ENCODE measurements around the gene NRTN. TPM values are rescaled to one million over a fixed set of nuclear protein-coding genes. Genes with fewer than 3 reads are reported as not detected.

Gene NRTN
- total RNA-seq, 1 experiment from 2014 or later: 4.6 TPM

DNA sequence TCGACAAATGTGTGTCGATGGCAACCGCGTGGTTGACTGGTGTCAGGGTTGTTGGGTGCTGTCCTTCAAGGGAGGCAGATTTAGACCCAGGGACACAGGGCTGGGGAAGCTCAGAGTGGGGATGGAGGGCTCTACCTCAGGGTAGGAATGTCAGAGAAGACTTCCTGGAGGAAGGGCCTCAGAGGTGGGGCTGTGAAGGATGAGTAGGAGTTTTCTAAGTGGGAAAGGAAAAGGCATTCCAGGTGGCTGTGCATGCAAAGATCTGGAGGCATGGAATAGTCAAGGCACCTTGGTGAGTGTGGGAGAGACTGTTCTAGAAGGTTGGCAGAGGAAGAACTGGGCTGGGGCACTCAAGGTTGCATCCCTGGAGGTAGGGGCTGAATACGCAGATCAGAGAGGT lies 2.0 kb downstream of the NRTN start:
- H4K91ac ChIP-seq (ENCODE audit: insufficient read length, low read depth, low read length): no peak overlapping the region
- H3K9ac ChIP-seq (ENCODE audit: extremely low read depth, insufficient read length, low read length): no peak overlapping the region
- peaks cover 14 to 28% of the 10 kb centered on the region in 2 experiments for H3K4me1 Mint-ChIP-seq
- H4K5ac ChIP-seq (ENCODE audit: insufficient read length, low read depth, low read length): no peak overlapping the region
- H3K14ac ChIP-seq (ENCODE audit: insufficient read depth, low read length): no peak overlapping the region; the same call in 1 of the 2 replicates
- H2AFZ ChIP-seq (ENCODE audit: low read length): no peak overlapping the region
- H2BK5ac ChIP-seq (ENCODE audit: insufficient read length, low read length): no peak overlapping the region
- TF ChIP-seq, protein P1, sequence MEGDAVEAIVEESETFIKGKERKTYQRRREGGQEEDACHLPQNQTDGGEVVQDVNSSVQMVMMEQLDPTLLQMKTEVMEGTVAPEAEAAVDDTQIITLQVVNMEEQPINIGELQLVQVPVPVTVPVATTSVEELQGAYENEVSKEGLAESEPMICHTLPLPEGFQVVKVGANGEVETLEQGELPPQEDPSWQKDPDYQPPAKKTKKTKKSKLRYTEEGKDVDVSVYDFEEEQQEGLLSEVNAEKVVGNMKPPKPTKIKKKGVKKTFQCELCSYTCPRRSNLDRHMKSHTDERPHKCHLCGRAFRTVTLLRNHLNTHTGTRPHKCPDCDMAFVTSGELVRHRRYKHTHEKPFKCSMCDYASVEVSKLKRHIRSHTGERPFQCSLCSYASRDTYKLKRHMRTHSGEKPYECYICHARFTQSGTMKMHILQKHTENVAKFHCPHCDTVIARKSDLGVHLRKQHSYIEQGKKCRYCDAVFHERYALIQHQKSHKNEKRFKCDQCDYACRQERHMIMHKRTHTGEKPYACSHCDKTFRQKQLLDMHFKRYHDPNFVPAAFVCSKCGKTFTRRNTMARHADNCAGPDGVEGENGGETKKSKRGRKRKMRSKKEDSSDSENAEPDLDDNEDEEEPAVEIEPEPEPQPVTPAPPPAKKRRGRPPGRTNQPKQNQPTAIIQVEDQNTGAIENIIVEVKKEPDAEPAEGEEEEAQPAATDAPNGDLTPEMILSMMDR (conservative IDR thresholded peaks at IDR 0.05): no peak
- no peaks in the 10 kb centered on the region for H3K9me3 ChIP-seq (ENCODE audit: control insufficient read depth, low read depth, low read length)
- no peak overlapping the region for H3K27ac Mint-ChIP-seq
- no peaks in the 10 kb centered on the region; the same call in 1 of the 2 replicates for H3K27me3 ChIP-seq (ENCODE audit: insufficient read depth, low read length)
- no CpG with 5 or more reads among the region's 5 CpGs for WGBS (ENCODE audit: extremely low coverage, insufficient read length, low lambda C conversion rate)
- H3K79me1 ChIP-seq (ENCODE audit: insufficient read depth, low read depth, low read length, poor library complexity, severe bottlenecking): no peaks in the 10 kb centered on the region
- no peak overlapping the region for H3K23ac ChIP-seq (ENCODE audit: insufficient read length, low read depth, low read length)
- H3K79me2 ChIP-seq (ENCODE audit: insufficient read depth, low read length): no peaks in the 10 kb centered on the region
- H3T11ph ChIP-seq (ENCODE audit: low read length): no peak overlapping the region
- H3K23me2 ChIP-seq (ENCODE audit: insufficient read length, low read depth, low read length, poor library complexity, severe bottlenecking): peaks cover 6% of the 10 kb centered on the region
- no peak overlapping the region for H2BK15ac ChIP-seq (ENCODE audit: low read depth, low read length)
- H2BK12ac ChIP-seq (ENCODE audit: insufficient read length, low read depth, low read length): no peak overlapping the region
- H2BK20ac ChIP-seq (ENCODE audit: low read depth, low read length, poor library complexity, severe bottlenecking): no peak overlapping the region
- no peak overlapping the region for H3K56ac ChIP-seq (ENCODE audit: insufficient read length, low read depth, low read length)
- no peak overlapping the region for H3K4me2 ChIP-seq (ENCODE audit: insufficient read depth, insufficient read length, low read length)
- H3K36me3 Mint-ChIP-seq (ENCODE audit: insufficient read depth in 1 of 3, low read depth in 3 of 3): peaks cover 0 to 4% (median 0%) of the 10 kb centered on the region in 3 experiments; a peak in 2 of 7 replicates
- H3K4me3 Mint-ChIP-seq: peak overlapping the region in 1 of 2 experiments; percentile 9; a peak in 1 of 5 replicates
- no peak overlapping the region for H3K18ac ChIP-seq (ENCODE audit: insufficient read length, low read depth, low read length)
- H2AK5ac ChIP-seq (ENCODE audit: insufficient read length, low read length): no peak overlapping the region
- H4K8ac ChIP-seq (replicated peaks; ENCODE audit: insufficient read length, low read depth, low read length): no peak overlapping the region
- H4K20me1 ChIP-seq (ENCODE audit: control insufficient read depth, insufficient read depth, insufficient read length): no peaks in the 10 kb centered on the region
- no peak for DNase-seq
- no peak overlapping the region for H2BK120ac ChIP-seq (ENCODE audit: low read depth, low read length, poor library complexity, severe bottlenecking)
- H3K4me1 ChIP-seq (ENCODE audit: insufficient read depth, low read length): no peaks in the 10 kb centered on the region
- H3K27ac ChIP-seq (ENCODE audit: insufficient read length, low read depth, low read length): no peak overlapping the region
- no peak overlapping the region for H3K4ac ChIP-seq (ENCODE audit: low read depth, low read length)
- H3K9me3 Mint-ChIP-seq: peaks cover 0 to 4% of the 10 kb centered on the region in 2 experiments; a peak in 3 of 5 replicates
- H3K27me3 Mint-ChIP-seq (ENCODE audit: low read depth): peaks cover 37% of the 10 kb centered on the region

All from H9 (cell line).